HepG2 (cell line): ENCODE measurements around the gene KDR. TPM values are rescaled to one million over a fixed set of nuclear protein-coding genes. Genes with fewer than 3 reads are reported as not detected.

Experiments
- ATAC-seq: fragments of 200-7000 bp; cut with Tn5 transposase; 3 replicates; pipeline ENCODE4 v1.9.1; 2020; ENCODE audit warnings: mild to moderate bottlenecking, moderate library complexity
- BruUV-seq: library from RNA; stranded (reverse); fragments of 400-500 nt; replicated peaks from 2 replicates; lab custom pipeline; 2021; lab: Mats Ljungman, UMichigan
- CTCF ChIA-PET: fragments of 300-600 bp; formaldehyde crosslinking; extraction: SDS; loops from one replicate; lab custom pipeline; 2021; ENCODE audit warnings: low total read pairs, inconsistent platforms, low intra/inter-chr PET ratio; lab: Yijun Ruan, JAX
- POLR2A ChIA-PET: fragments of 350-600 bp; sonication (Branson Sonifier 250); formaldehyde crosslinking; loops from one replicate; lab custom pipeline; 2020; ENCODE audit warnings: antibody characterized with exemption, inconsistent platforms; lab: Yijun Ruan, JAX
- DNase-seq: peaks from one replicate; pipeline ENCODE4 v3.0.0-alpha.2; 2015; ENCODE audit warnings: low spot score
- FAIRE-seq: peaks from 3 replicates; lab custom pipeline; 2011; peaks lifted over from hg19 to GRCh38; lab: Jason Lieb, UNC
- H2AFZ ChIP-seq: one replicate; pipeline ENCODE4 v1.6.1; 2011; ENCODE audit warnings: low read length, inconsistent platforms
- H3K27ac ChIP-seq: fragments of 300-600 bp; 3 replicates; pipeline ENCODE4 v1.8.0; 2011; ENCODE audit warnings: mixed run types, mild to moderate bottlenecking, mixed read lengths, low read length, inconsistent platforms; ENCODE audit not compliant: insufficient read depth; ENCODE audit errors: extremely low read length
- H3K27me3 ChIP-seq, 2 experiments: fragments of 200-600 bp in 1 of 2; 2 replicates in 1 of 2; 3 replicates in 1 of 2; pipeline versions ENCODE4 v1.6.0 to v1.8.0; 2011; ENCODE audit warnings: low read length in 2 of 2, mild to moderate bottlenecking in 2 of 2, moderate library complexity in 2 of 2, inconsistent platforms in 1 of 2; ENCODE audit not compliant: insufficient read depth in 2 of 2, control insufficient read depth in 1 of 2
- H3K36me3 ChIP-seq, 2 experiments: fragments of 200-600 bp in 1 of 2; replicated peaks in 1 of 2; 2 replicates in 1 of 2; 3 replicates in 1 of 2; pipeline versions ENCODE4 v1.5.1 to v1.8.0; 2011; ENCODE audit warnings: low read length in 2 of 2, inconsistent platforms in 1 of 2; ENCODE audit not compliant: insufficient read depth in 2 of 2, control insufficient read depth in 1 of 2
- H3K4me1 ChIP-seq: 2 replicates; pipeline ENCODE4 v1.5.1; 2012; ENCODE audit warnings: low read length, inconsistent platforms; ENCODE audit not compliant: insufficient read depth
- H3K4me2 ChIP-seq: 2 replicates; pipeline ENCODE4 v1.6.0; 2011; ENCODE audit warnings: low read depth, low read length, inconsistent platforms
- H3K4me3 ChIP-seq, 3 experiments: fragments of 200-600 bp in 1 of 3; sonication (generic), shearing (Covaris generic) in 1 of 3; replicated peaks in 1 of 3; 2 replicates each; pipeline ENCODE4 v1.5.1; 2011 to 2016; ENCODE audit warnings: low read length in 3 of 3, inconsistent platforms in 2 of 3, low read depth in 2 of 3, mild to moderate bottlenecking in 2 of 3, control low read depth in 1 of 3, mixed read lengths in 1 of 3; ENCODE audit not compliant: insufficient read depth in 1 of 3
- H3K79me2 ChIP-seq: one replicate; pipeline ENCODE4 v1.6.1; 2011; ENCODE audit warnings: low read length, inconsistent platforms; ENCODE audit not compliant: insufficient read depth
- H3K9ac ChIP-seq: 2 replicates; pipeline ENCODE4 v1.6.0; 2011; ENCODE audit warnings: mild to moderate bottlenecking, low read depth, low read length, inconsistent platforms; ENCODE audit not compliant: insufficient read depth
- H3K9me3 ChIP-seq: 2 replicates; pipeline ENCODE4 v1.5.1; 2012; ENCODE audit warnings: mild to moderate bottlenecking, low read length
- H4K20me1 ChIP-seq: 2 replicates; pipeline ENCODE4 v1.6.0; 2011; ENCODE audit warnings: inconsistent platforms, mild to moderate bottlenecking, low read length, moderate library complexity; ENCODE audit not compliant: insufficient read depth
- KDM5A ChIP-seq: fragments of 200-600 bp; sonication (generic); IDR thresholded peaks from 2 replicates; pipeline ENCODE4 v1.7.0; 2018; ENCODE audit warnings: antibody characterized with exemption, mild to moderate bottlenecking, low read length, borderline replicate concordance
- SIX1 ChIP-seq: sonication (generic); formaldehyde crosslinking; IDR thresholded peaks from 2 replicates; pipeline ENCODE4 v1.4.0; 2020; ENCODE audit warnings: missing genetic modification reagents, borderline replicate concordance
- SPEN ChIP-seq: sonication (generic); formaldehyde crosslinking; IDR thresholded peaks from 2 replicates; pipeline ENCODE4 v1.5.1; 2020; ENCODE audit warnings: low read depth, mild to moderate bottlenecking, missing genetic modification reagents
- ZBTB49 ChIP-seq: sonication (generic); formaldehyde crosslinking; IDR thresholded peaks from 2 replicates; pipeline ENCODE4 v1.4.0; 2020; ENCODE audit warnings: missing genetic modification reagents, borderline replicate concordance
- ZBTB7A ChIP-seq: sonication (generic); formaldehyde crosslinking; IDR thresholded peaks from 2 replicates; pipeline ENCODE4 v1.8.0; 2022; ENCODE audit warnings: mild to moderate bottlenecking, missing genetic modification reagents
- ZNF383 ChIP-seq: sonication (generic); formaldehyde crosslinking; IDR thresholded peaks from 2 replicates; pipeline ENCODE4 v1.4.0; 2020; ENCODE audit warnings: missing genetic modification reagents, mild to moderate bottlenecking, borderline replicate concordance
- ZNF407 ChIP-seq: sonication (generic); formaldehyde crosslinking; IDR thresholded peaks from one replicate; pipeline ENCODE4 v1.5.1; 2020; ENCODE audit warnings: mild to moderate bottlenecking, missing genetic modification reagents; ENCODE audit errors: not compliant biosample characterization
- ZNF850 ChIP-seq: sonication (generic); formaldehyde crosslinking; conservative IDR thresholded peaks from 2 replicates; pipeline ENCODE4 v1.9.0; 2021; ENCODE audit warnings: mild to moderate bottlenecking, missing genetic modification reagents
- WGBS: methylation state at CpG from one replicate; pipeline ENCODE4 v1.1.6; 2017; ENCODE audit warnings: low lambda C conversion rate; 5-methylcytosine and 5-hydroxymethylcytosine counted together
- in situ Hi-C: cut with HindIII; loops from 2 replicates; pipeline ENCODE4 v1.10.0; 2017; ENCODE audit warnings: low pct_unique_long_range_greater_than_20kb; ENCODE audit not compliant: extremely low pct_ligation_motif_present
- intact Hi-C: fragments of 100-400 bp; cut with micrococcal nuclease; formaldehyde crosslinking; loops from one replicate; pipeline ENCODE4 v1.10.0; 2022; ENCODE audit not compliant: unreplicated experiment
- polyA plus RNA-seq, 8 experiments: library from polyadenylated mRNA; depleted of rRNA in 3 of 8; stranded (reverse) in 7 of 8; unstranded in 1 of 8; fragments of >200 nt; fragmentation: Illumina TruSeq in 4 of 8; extraction: Trizol in 4 of 8; gene quantifications; 2 replicates each; pipeline versions ENCODE4 v1.2.1 to v1.2.3, GENCODE V29; 2011 to 2016; ENCODE audit warnings: low read depth in 4 of 8, missing spikeins in 1 of 8, mixed read lengths in 1 of 8; ENCODE audit not compliant: insufficient read depth in 1 of 8
- total RNA-seq, 5 experiments: library from RNA; depleted of rRNA; stranded (reverse); fragments of >200 nt; fragmentation: Illumina TruSeq; extraction: Trizol; gene quantifications; 2 replicates each; pipeline ENCODE4 v1.2.3, GENCODE V29; 2016; ENCODE audit warnings: low read depth in 1 of 5

KDR gene
- total and polyA plus RNA-seq, 2 of the 13 experiments (the other 11 are each of a cell fraction or from before 2014, with no cell fraction given): not detected

- POLR2A ChIA-PET: no interaction called here
- ATAC-seq (no peak), DNase-seq (no peak), FAIRE-seq (no peak)
- no peak overlapping the region for H3K4me2 ChIP-seq
- H3K4me1 ChIP-seq: no peaks in the 10 kb centered on the region
- no peaks in the 10 kb centered on the region for H3K27me3 ChIP-seq
- H3K27ac ChIP-seq: no peak overlapping the region
- TF ChIP-seq ZBTB49 (CRISPR knock-in tag) (no peak), SIX1 (CRISPR knock-in tag) (no peak), KDM5A (no peak), ZNF383 (CRISPR knock-in tag) (no peak), ZNF407 (CRISPR knock-in tag) (no peak), ZNF850 (CRISPR knock-in tag) (no peak), ZBTB7A (no peak), SPEN (CRISPR knock-in tag) (no peak)
- H3K9ac ChIP-seq: no peak overlapping the region
- H3K4me3 ChIP-seq: no peak overlapping the region
- no peak overlapping the region for H2AFZ ChIP-seq
- BruUV-seq: no TSS peak
- no peaks in the 10 kb centered on the region for H3K79me2 ChIP-seq
- in situ Hi-C loops: no loop called here
- 0% methylated on average over 1 of the region's 1 CpG for WGBS
- intact Hi-C loops: no loop called here
- no peaks in the 10 kb centered on the region for H3K36me3 ChIP-seq
- no peaks in the 10 kb centered on the region for H3K9me3 ChIP-seq
- no peaks in the 10 kb centered on the region for H4K20me1 ChIP-seq
- CTCF ChIA-PET: no interaction called here
Measured at GRCh38 chr4:55173580-55173979, 48.2 kb upstream of the KDR start.
